Type B pancreatic cell (in vitro differentiated cells): ENCODE data around the gene CLK2. TPM values are rescaled to one million over a fixed set of nuclear protein-coding genes. Genes with fewer than 3 reads are reported as not detected.

ENCODE experiments used
- DNase-seq: peaks from one replicate; pipeline ENCODE4 v3.0.0; 2021; ENCODE audit warnings: mixed read lengths; ENCODE audit not compliant: unreplicated experiment; ENCODE audit errors: extremely low spot score
- H3K27ac Mint-ChIP-seq: 2 replicates; pipeline ENCODE4 v1.8.0; 2021; ENCODE audit warnings: mild to moderate bottlenecking, mixed read lengths
- H3K27me3 Mint-ChIP-seq: 2 replicates; pipeline ENCODE4 v1.8.0; 2021; ENCODE audit warnings: mixed read lengths
- H3K36me3 Mint-ChIP-seq: 2 replicates; pipeline ENCODE4 v1.8.0; 2021; ENCODE audit warnings: mixed read lengths
- H3K4me1 Mint-ChIP-seq: one replicate; pipeline ENCODE4 v1.8.0; 2021; ENCODE audit warnings: mixed read lengths; ENCODE audit not compliant: unreplicated experiment
- H3K4me3 Mint-ChIP-seq: 2 replicates; pipeline ENCODE4 v1.8.0; 2021; ENCODE audit warnings: mild to moderate bottlenecking, mixed read lengths
- H3K9me3 Mint-ChIP-seq: 2 replicates; pipeline ENCODE4 v1.8.0; 2021; ENCODE audit warnings: mixed read lengths
- CTCF ChIP-seq: fragments of 200-600 bp; sonication (generic); conservative IDR thresholded peaks from 2 replicates; pipeline ENCODE4 v1.5.0; 2021; ENCODE audit warnings: antibody characterized with exemption, mild to moderate bottlenecking
- total RNA-seq: library from RNA; stranded (reverse); gene quantifications from 2 replicates; pipeline ENCODE4 v1.2.1, GENCODE V29; 2021; ENCODE audit warnings: low replicate concordance

Gene CLK2
- total RNA-seq, 1 donor from 2014 or later = 96.8 TPM

- TF ChIP-seq CTCF = no peak
- Mint-ChIP-seq H3K27ac (no peak overlapping the region), H3K27me3 (no peaks in the 10 kb centered on the region), H3K9me3 (no peaks in the 10 kb centered on the region), H3K36me3 (peaks cover 12% of the 10 kb centered on the region), H3K4me3 (no peak overlapping the region), H3K4me1 (no peaks in the 10 kb centered on the region)
- DNase-seq = no peak
Measured at GRCh38 chr1:155285631-155286044, 12.3 kb upstream of the CLK2 start.

- no peaks in the 10 kb centered on the region for H3K27me3 Mint-ChIP-seq
- no peaks in the 10 kb centered on the region for H3K9me3 Mint-ChIP-seq
- no peak for DNase-seq
- H3K4me3 Mint-ChIP-seq = no peak overlapping the region
- no peak overlapping the region for H3K27ac Mint-ChIP-seq
- peaks cover 12% of the 10 kb centered on the region for H3K36me3 Mint-ChIP-seq
- no peak for TF ChIP-seq CTCF
- no peaks in the 10 kb centered on the region for H3K4me1 Mint-ChIP-seq
Measured at GRCh38 chr1:155285063-155285462, 11.8 kb upstream of the CLK2 start.

GRCh38 chr1:155284476-155284875 lies 11.2 kb upstream of the CLK2 start:
- H3K27me3 Mint-ChIP-seq = no peaks in the 10 kb centered on the region
- H3K27ac Mint-ChIP-seq = no peak overlapping the region
- no peaks in the 10 kb centered on the region for H3K9me3 Mint-ChIP-seq
- no peak for DNase-seq
- no peak for TF ChIP-seq CTCF
- H3K36me3 Mint-ChIP-seq = peaks cover 14% of the 10 kb centered on the region
- peaks cover 2% of the 10 kb centered on the region for H3K4me1 Mint-ChIP-seq
- no peak overlapping the region for H3K4me3 Mint-ChIP-seq

GRCh38 chr1:155282488-155283091 lies 9.3 kb upstream of the CLK2 start:
- Mint-ChIP-seq H3K4me1 (peaks cover 13% of the 10 kb centered on the region), H3K36me3 (peaks cover 10% of the 10 kb centered on the region), H3K27ac (no peak overlapping the region), H3K9me3 (no peaks in the 10 kb centered on the region), H3K4me3 (no peak overlapping the region), H3K27me3 (no peaks in the 10 kb centered on the region)
- TF ChIP-seq CTCF = no peak
- DNase-seq = no peak

- Mint-ChIP-seq H3K9me3 (no peaks in the 10 kb centered on the region), H3K27me3 (no peaks in the 10 kb centered on the region), H3K27ac (no peak overlapping the region), H3K4me1 (peaks cover 24% of the 10 kb centered on the region), H3K4me3 (peak overlapping the region; percentile 49), H3K36me3 (peaks cover 10% of the 10 kb centered on the region)
- TF ChIP-seq CTCF = no peak
- DNase-seq = no peak
Measured at GRCh38 chr1:155279268-155279667, 6.0 kb upstream of the CLK2 start.
